ENCODE results near the gene MED31.

Gene MED31

DNA sequence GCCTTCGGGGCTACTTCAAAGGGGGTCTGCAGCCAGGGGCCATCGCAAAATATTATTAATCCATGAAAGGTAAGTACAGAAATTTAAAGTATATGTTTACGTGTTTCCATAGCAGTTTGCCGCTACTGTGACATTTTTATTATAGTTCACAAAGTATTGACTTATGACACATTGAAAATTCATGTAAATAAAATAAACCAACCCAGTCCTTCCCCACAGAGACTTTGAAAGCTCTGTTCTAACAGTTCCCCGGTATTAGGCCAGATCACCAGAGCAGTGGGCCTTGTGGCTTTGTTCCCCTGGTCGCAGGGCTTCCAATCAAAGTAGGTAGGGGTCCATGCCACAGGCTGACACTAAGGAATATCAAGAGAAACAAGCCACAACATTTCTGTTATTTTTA is 24.8 kb downstream of the MED31 start:
- H3K4me1 ChIP-seq (ENCODE audit: control insufficient read depth, insufficient read depth, low read length), result no peaks in the 10 kb centered on the region; the same call in 1 of the 2 replicates
- CTCF ChIA-PET, result no interaction called here
- no peak overlapping the region for H3K4me3 ChIP-seq (ENCODE audit: low read depth, low read length)
- POLR2A ChIA-PET, result no interaction called here
- no peaks in the 10 kb centered on the region for H3K9me3 ChIP-seq (ENCODE audit: control insufficient read depth, insufficient read depth, low read depth, low read length)
- peaks cover 75 to 94% of the 10 kb centered on the region in 2 experiments for H3K36me3 ChIP-seq (ENCODE audit: control insufficient read depth in 2 of 2, insufficient read depth in 1 of 2, low read length in 2 of 2)
- no peak for TF ChIP-seq ZNF571 (tag by site-specific recombination; IDR thresholded peaks at IDR 0.05)
- TF ChIP-seq ZNF416 (tag by site-specific recombination; IDR thresholded peaks at IDR 0.05), result no peak
- TF ChIP-seq ZNF747 (tag by site-specific recombination; IDR thresholded peaks at IDR 0.05), result no peak
- H3K27ac ChIP-seq (ENCODE audit: extremely low read depth, low read depth, low read length), result no peak overlapping the region

DNA sequence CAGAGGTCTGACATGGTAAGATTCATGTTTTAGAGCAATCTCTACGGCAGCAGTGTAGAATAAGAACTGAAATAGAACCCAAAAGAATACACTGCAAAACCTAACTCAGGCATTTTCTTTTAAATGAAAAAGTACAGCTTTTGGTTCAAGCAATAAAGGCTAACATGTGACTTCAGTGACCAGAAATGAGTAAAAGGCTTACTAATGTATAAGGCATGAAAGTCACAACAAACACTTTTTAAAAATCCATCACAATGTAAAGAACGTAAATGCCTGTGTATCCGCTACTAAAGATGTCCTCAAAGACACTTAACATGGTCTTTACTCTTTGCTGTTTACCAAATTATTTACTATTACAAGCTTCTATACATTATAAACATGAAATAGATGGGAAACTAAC is 27.5 kb downstream of the MED31 start:
- H3K4me3 ChIP-seq (ENCODE audit: low read depth, low read length), result no peak overlapping the region
- no peaks in the 10 kb centered on the region; the same call in 1 of the 2 replicates for H3K4me1 ChIP-seq (ENCODE audit: control insufficient read depth, insufficient read depth, low read length)
- peaks cover 79 to 96% of the 10 kb centered on the region in 2 experiments for H3K36me3 ChIP-seq (ENCODE audit: control insufficient read depth in 2 of 2, insufficient read depth in 1 of 2, low read length in 2 of 2)
- no peak for TF ChIP-seq ZFP69B (tag by site-specific recombination; IDR thresholded peaks at IDR 0.05)
- TF ChIP-seq SALL2 (tag by site-specific recombination; IDR thresholded peaks at IDR 0.05; ENCODE audit: borderline replicate concordance), result no peak
- no peak for TF ChIP-seq ZNF580 (tag by site-specific recombination; IDR thresholded peaks at IDR 0.05)
- TF ChIP-seq ZFHX2 (tag by site-specific recombination; conservative IDR thresholded peaks at IDR 0.05), result no peak
- TF ChIP-seq, protein P1, sequence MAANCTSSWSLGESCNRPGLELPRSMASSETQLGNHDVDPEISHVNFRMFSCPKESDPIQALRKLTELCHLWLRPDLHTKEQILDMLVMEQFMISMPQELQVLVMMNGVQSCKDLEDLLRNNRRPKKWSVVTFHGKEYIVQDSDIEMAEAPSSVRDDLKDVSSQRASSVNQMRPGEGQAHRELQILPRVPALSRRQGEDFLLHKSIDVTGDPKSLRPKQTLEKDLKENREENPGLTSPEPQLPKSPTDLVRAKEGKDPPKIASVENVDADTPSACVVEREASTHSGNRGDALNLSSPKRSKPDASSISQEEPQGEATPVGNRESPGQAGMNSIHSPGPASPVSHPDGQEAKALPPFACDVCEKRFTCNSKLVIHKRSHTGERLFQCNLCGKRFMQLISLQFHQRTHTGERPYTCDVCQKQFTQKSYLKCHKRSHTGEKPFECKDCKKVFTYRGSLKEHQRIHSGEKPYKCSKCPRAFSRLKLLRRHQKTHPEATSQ (tag by site-specific recombination; IDR thresholded peaks at IDR 0.05), result no peak
- TF ChIP-seq, protein P2, sequence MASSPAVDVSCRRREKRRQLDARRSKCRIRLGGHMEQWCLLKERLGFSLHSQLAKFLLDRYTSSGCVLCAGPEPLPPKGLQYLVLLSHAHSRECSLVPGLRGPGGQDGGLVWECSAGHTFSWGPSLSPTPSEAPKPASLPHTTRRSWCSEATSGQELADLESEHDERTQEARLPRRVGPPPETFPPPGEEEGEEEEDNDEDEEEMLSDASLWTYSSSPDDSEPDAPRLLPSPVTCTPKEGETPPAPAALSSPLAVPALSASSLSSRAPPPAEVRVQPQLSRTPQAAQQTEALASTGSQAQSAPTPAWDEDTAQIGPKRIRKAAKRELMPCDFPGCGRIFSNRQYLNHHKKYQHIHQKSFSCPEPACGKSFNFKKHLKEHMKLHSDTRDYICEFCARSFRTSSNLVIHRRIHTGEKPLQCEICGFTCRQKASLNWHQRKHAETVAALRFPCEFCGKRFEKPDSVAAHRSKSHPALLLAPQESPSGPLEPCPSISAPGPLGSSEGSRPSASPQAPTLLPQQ (tag by site-specific recombination; IDR thresholded peaks at IDR 0.05), result no peak
- TF ChIP-seq ZNF768 (tag by site-specific recombination; IDR thresholded peaks at IDR 0.05), result no peak
- TF ChIP-seq ZNF776 (tag by site-specific recombination; IDR thresholded peaks at IDR 0.05; ENCODE audit: borderline replicate concordance), result no peak
- TF ChIP-seq ZNF660 (tag by site-specific recombination; IDR thresholded peaks at IDR 0.05), result no peak
- no peak for TF ChIP-seq INSM2 (tag by site-specific recombination; IDR thresholded peaks at IDR 0.05)
- no peak for TF ChIP-seq OSR2 (tag by site-specific recombination; IDR thresholded peaks at IDR 0.05)
- TF ChIP-seq ZSCAN18 (tag by site-specific recombination; IDR thresholded peaks at IDR 0.05), result no peak
- TF ChIP-seq ZNF837 (tag by site-specific recombination; IDR thresholded peaks at IDR 0.05), result no peak
- no peak for TF ChIP-seq KLF1 (tag by site-specific recombination; IDR thresholded peaks at IDR 0.05)
- TF ChIP-seq ZNF292 (tag by site-specific recombination; IDR thresholded peaks at IDR 0.05; ENCODE audit: borderline replicate concordance, low read depth), result no peak
- TF ChIP-seq ZNF214 (tag by site-specific recombination; IDR thresholded peaks at IDR 0.05; ENCODE audit: borderline replicate concordance), result no peak
- no peak for TF ChIP-seq ZNF791 (tag by site-specific recombination; IDR thresholded peaks at IDR 0.05)
- TF ChIP-seq OVOL3 (tag by site-specific recombination; IDR thresholded peaks at IDR 0.05), result no peak
- ChIA-PET POLR2A (no interaction called here), CTCF (interaction anchor here (0.6 kb wide), 1 partner anchor 299 kb away, joined by 3 read pairs; no protein-coding TSS in a partner anchor)
- no peaks in the 10 kb centered on the region for H3K9me3 ChIP-seq (ENCODE audit: control insufficient read depth, insufficient read depth, low read depth, low read length)
- H3K27ac ChIP-seq (ENCODE audit: extremely low read depth, low read depth, low read length), result no peak overlapping the region

Data from HEK293 (cell line).